Kidney (tissue), 14 donors: ENCODE results near the gene CCDC28A. TPM values are rescaled to one million over a fixed set of nuclear protein-coding genes. Genes with fewer than 3 reads are reported as not detected.
"Not testable (repeated sequence)": the region's sequence is repeated elsewhere in the genome, so short reads cannot be mapped to it uniquely, and the experiment has no call there.

Source experiments
- DNase-seq, 5 donors: peaks; one replicate each; pipeline ENCODE4 v3.0.0-alpha.2; 2013 to 2020
- FAIRE-seq: peaks from 2 replicates; lab custom pipeline; 2012; peaks lifted over from hg19 to GRCh38; lab: Jason Lieb, UNC
- H3K27ac ChIP-seq, 2 donors: one replicate each; pipeline ENCODE4 v1.7.0; 2013; ENCODE audit warnings: low read depth in 2 of 2, low read length in 2 of 2, inconsistent platforms in 1 of 2
- H3K27me3 ChIP-seq: one replicate; pipeline ENCODE4 v1.7.1; 2013; ENCODE audit warnings: low read length, inconsistent platforms; ENCODE audit not compliant: control insufficient read depth, insufficient read depth
- H3K36me3 ChIP-seq, 3 donors: one replicate each; pipeline versions ENCODE4 v1.7.0 to v1.7.1; 2013; ENCODE audit warnings: low read length in 3 of 3, control low read depth in 1 of 3, inconsistent platforms in 1 of 3; ENCODE audit not compliant: insufficient read depth in 3 of 3, control insufficient read depth in 2 of 3
- H3K4me1 ChIP-seq, 3 donors: one replicate each; pipeline versions ENCODE4 v1.7.0 to v1.7.1; 2013; ENCODE audit warnings: low read length in 3 of 3, inconsistent platforms in 1 of 3, low read depth in 1 of 3; ENCODE audit not compliant: control insufficient read depth in 2 of 3, insufficient read depth in 2 of 3
- H3K4me3 ChIP-seq, 3 donors: one replicate each; pipeline versions ENCODE4 v1.7.0 to v1.8.1; 2013; ENCODE audit warnings: low read length in 3 of 3, control low read depth in 1 of 3, inconsistent platforms in 1 of 3
- H3K9ac ChIP-seq, 3 donors: one replicate each; pipeline versions ENCODE4 v1.7.0 to v1.7.1; 2013; ENCODE audit warnings: low read length in 3 of 3, control low read depth in 1 of 3, inconsistent platforms in 1 of 3
- H3K9me3 ChIP-seq, 3 donors: one replicate each; pipeline versions ENCODE4 v1.7.0 to v1.7.1; 2013; ENCODE audit warnings: low read length in 3 of 3, control low read depth in 1 of 3, inconsistent platforms in 1 of 3; ENCODE audit not compliant: control insufficient read depth in 2 of 3, insufficient read depth in 1 of 3
- CTCF ChIP-seq: IDR thresholded peaks from 3 replicates; pipeline ENCODE4 v1.5.1; 2012; ENCODE audit warnings: mild to moderate bottlenecking, moderate library complexity, borderline replicate concordance; ENCODE audit not compliant: insufficient read depth; ENCODE audit errors: extremely low read depth
- intact Hi-C: fragments of 100-400 bp; cut with DNase I; formaldehyde crosslinking; loops from one replicate; pipeline ENCODE4 v1.11.1; 2022
- polyA plus RNA-seq: library from polyadenylated mRNA; stranded (reverse); fragments of 350-450 nt; fragmentation: Illumina TruSeq; extraction: RNeasy Lipid Tissue Mini Kit (QIAGEN cat#74804); gene quantifications from one replicate; pipeline ENCODE4 v1.2.3, GENCODE V29; 2014; ENCODE audit warnings: low read depth, low replicate concordance; ENCODE audit not compliant: insufficient read depth
- total RNA-seq: library from RNA; stranded (reverse); fragmentation: NEBNext Ultra II Directional; extraction: Animal tissue kit (Norgen Biotek cat#: 25700); gene quantifications from one replicate; pipeline ENCODE4 v1.2.1, GENCODE V29; 2021
- donor health status: control.
- donor health status: control.
- donor health status: control.
- donor health status: control.
- donor health status: control.
- donor health status: DM: yes; HTN: yes; CAD: no.
- donor health status: Normal renal cell carcinoma (clear cell type).

Gene CCDC28A
- total and polyA plus RNA-seq, 2 donors from 2014 or later: 30.2 to 70.0 TPM

- intact Hi-C loops: no loop called here
- Histone ChIP-seq H3K4me3 (no peak overlapping the region), H3K27me3 (no peaks in the 10 kb centered on the region), H3K9me3 (no peaks in the 10 kb centered on the region), H3K4me1 (peaks cover 0 to 6% (median 6%) of the 10 kb centered on the region in 3 donors), H3K36me3 (no peaks in the 10 kb centered on the region), H3K27ac (peak overlapping the region in 1 of 2 donors; percentile 6), H3K9ac (no peak overlapping the region)
- FAIRE-seq: no peak
- DNase-seq: no peak
- TF ChIP-seq CTCF: no peak
Observed at GRCh38 chr6:138726757-138727097, 46.8 kb upstream of the CCDC28A start.

GRCh38 chr6:138727182-138727581 is 46.4 kb upstream of the CCDC28A start:
- no peak overlapping the region for H3K27ac ChIP-seq
- H3K9me3 ChIP-seq: no peaks in the 10 kb centered on the region
- FAIRE-seq: no peak
- H3K36me3 ChIP-seq: no peaks in the 10 kb centered on the region
- TF ChIP-seq CTCF: no peak
- H3K27me3 ChIP-seq: no peaks in the 10 kb centered on the region
- no peak for DNase-seq
- no peak overlapping the region for H3K4me3 ChIP-seq
- H3K4me1 ChIP-seq: peaks cover 0 to 6% (median 6%) of the 10 kb centered on the region in 3 donors
- H3K9ac ChIP-seq: no peak overlapping the region
- intact Hi-C loops: no loop called here

GRCh38 chr6:138728662-138729061 is 44.9 kb upstream of the CCDC28A start:
- Histone ChIP-seq H3K4me1 (peaks cover 0 to 4% (median 0%) of the 10 kb centered on the region in 3 donors), H3K27ac (no peak overlapping the region), H3K9ac (no peak overlapping the region), H3K9me3 (no peaks in the 10 kb centered on the region), H3K4me3 (no peak overlapping the region), H3K36me3 (no peaks in the 10 kb centered on the region), H3K27me3 (no peaks in the 10 kb centered on the region)
- no peak for DNase-seq
- TF ChIP-seq CTCF: no peak
- no peak for FAIRE-seq
- intact Hi-C loops: no loop called here

GRCh38 chr6:138730037-138730436 is 43.5 kb upstream of the CCDC28A start:
- intact Hi-C loops, FAIRE-seq, H3K4me3 ChIP-seq: not testable (repeated sequence)

More at GRCh38 chr6:138730037-138730436, 43.5 kb upstream of the CCDC28A start:
- H3K4me1 ChIP-seq, DNase-seq, H3K27me3 ChIP-seq, H3K9ac ChIP-seq, H3K36me3 ChIP-seq, H3K27ac ChIP-seq, H3K9me3 ChIP-seq: not testable (repeated sequence)
